GM23248 (cell line): ENCODE measurements around the gene WARS2.
"Not testable (repeated sequence)": the region's sequence is repeated elsewhere in the genome, so short reads cannot be mapped to it uniquely, and the experiment has no call there.

Source experiments
- EZH2 ChIP-seq: fragments of 200-600 bp; sonication (generic); IDR thresholded peaks from 2 replicates; pipeline ENCODE4 v1.6.1; 2018; ENCODE audit warnings: antibody characterized with exemption, mild to moderate bottlenecking; ENCODE audit not compliant: insufficient read depth, poor library complexity, severe bottlenecking
- EZH2phosphoT487 ChIP-seq: fragments of 200-600 bp; sonication (generic); IDR thresholded peaks from 2 replicates; pipeline ENCODE4 v1.6.1; 2018; ENCODE audit warnings: antibody characterized with exemption, moderate library complexity, mild to moderate bottlenecking, low read depth; ENCODE audit not compliant: insufficient read depth

- TF ChIP-seq EZH2, EZH2phosphoT487: not testable (repeated sequence)
Measured at GRCh38 chr1:119171381-119172010, 31.0 kb upstream of the WARS2 start.
